Measurements from ENCODE around the gene TMEM145. TPM values are rescaled to one million over a fixed set of nuclear protein-coding genes. Genes with fewer than 3 reads are reported as not detected.

TMEM145 gene
- total RNA-seq, 1 experiment from 2014 or later = 1.2 TPM

DNA sequence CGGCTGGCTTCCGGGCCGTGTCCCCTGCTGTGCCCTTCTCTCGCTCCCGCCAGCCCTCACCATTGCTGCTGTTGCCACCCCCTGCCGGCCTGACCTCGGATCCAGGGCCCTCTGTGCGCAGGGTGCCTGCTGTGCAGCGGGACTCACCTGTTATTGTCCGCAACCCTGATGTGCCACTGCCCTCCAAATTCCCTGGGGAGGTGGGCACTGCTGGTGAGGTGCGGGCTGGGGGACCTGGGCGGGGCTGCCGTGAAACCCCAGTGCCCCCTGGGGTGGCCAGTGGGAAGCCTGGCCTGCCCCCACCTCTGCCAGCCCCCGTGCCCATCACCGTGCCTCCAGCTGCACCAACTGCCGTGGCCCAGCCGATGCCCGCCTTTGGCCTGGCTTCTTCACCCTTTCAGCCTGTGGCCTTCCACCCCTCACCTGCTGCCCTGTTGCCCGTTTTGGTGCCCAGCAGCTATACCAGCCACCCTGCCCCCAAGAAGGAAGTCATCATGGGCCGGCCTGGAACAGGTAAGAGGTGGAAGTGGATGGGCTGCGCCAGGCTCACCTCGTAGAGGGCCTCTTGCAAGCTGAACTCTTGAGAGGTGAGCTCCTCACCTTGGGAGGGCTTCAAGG lies 38.9 kb upstream of the TMEM145 start:
- POLR2A ChIA-PET (ENCODE audit: unreplicated experiment) = no interaction called here
- Histone ChIP-seq H3K4me3 (no peak overlapping the region), H3K4me2 (no peak overlapping the region), H3K9me3 (ENCODE audit: insufficient read depth, low read depth) (no peaks in the 10 kb centered on the region), H4K20me1 (ENCODE audit: insufficient read depth) (no peaks in the 10 kb centered on the region; the same call in 1 of the 2 replicates), H3K79me2 (ENCODE audit: low read depth) (peaks cover 19% of the 10 kb centered on the region), H3K9me2 (ENCODE audit: insufficient read depth) (no peaks in the 10 kb centered on the region), H2AFZ (no peak overlapping the region), H3K4me1 (replicated peaks; ENCODE audit: insufficient read depth) (peaks cover 15% of the 10 kb centered on the region), H3K27ac (no peak overlapping the region), H3F3A (ENCODE audit: insufficient read depth, low read depth) (peaks cover 14% of the 10 kb centered on the region; the same call in 1 of the 2 replicates), H3K36me3 (ENCODE audit: low read depth) (no peaks in the 10 kb centered on the region; the same call in 1 of the 2 replicates), H3K27me3 (ENCODE audit: insufficient read depth, low read depth) (no peaks in the 10 kb centered on the region)
- CTCF ChIA-PET = interaction anchor here (0.6 kb wide), 1 partner anchor 7 kb away, joined by 5 read pairs; no protein-coding TSS in a partner anchor
- TF ChIP-seq CTCF (conservative IDR thresholded peaks at IDR 0.05) (no peak), EZH2 (IDR thresholded peaks at IDR 0.05; ENCODE audit: low read depth) (no peak)
- intact Hi-C loops (cut with micrococcal nuclease; ENCODE audit: unreplicated experiment) = no loop called here
- DNase-seq = no peak
- no TSS peak for BruUV-seq (replicated peaks)

GRCh38 chr19:42275103-42275502 lies 38.0 kb upstream of the TMEM145 start:
- CTCF ChIA-PET = no interaction called here
- H3F3A ChIP-seq (ENCODE audit: insufficient read depth, low read depth) = peaks cover 17% of the 10 kb centered on the region; the same call in 1 of the 2 replicates
- intact Hi-C loops (cut with micrococcal nuclease; ENCODE audit: unreplicated experiment) = no loop called here
- H3K4me1 ChIP-seq (replicated peaks; ENCODE audit: insufficient read depth) = peaks cover 14% of the 10 kb centered on the region
- no peaks in the 10 kb centered on the region for H3K9me2 ChIP-seq (ENCODE audit: insufficient read depth)
- H3K4me2 ChIP-seq = no peak overlapping the region
- no peak for TF ChIP-seq CTCF (conservative IDR thresholded peaks at IDR 0.05)
- TF ChIP-seq EZH2 (IDR thresholded peaks at IDR 0.05; ENCODE audit: low read depth) = no peak
- no peak overlapping the region for H2AFZ ChIP-seq
- DNase-seq = no peak
- no peak overlapping the region for H3K4me3 ChIP-seq
- H4K20me1 ChIP-seq (ENCODE audit: insufficient read depth) = no peaks in the 10 kb centered on the region; the same call in 1 of the 2 replicates
- BruUV-seq (replicated peaks) = no TSS peak
- POLR2A ChIA-PET (ENCODE audit: unreplicated experiment) = no interaction called here
- H3K27ac ChIP-seq = no peak overlapping the region
- no peaks in the 10 kb centered on the region; the same call in 1 of the 2 replicates for H3K36me3 ChIP-seq (ENCODE audit: low read depth)
- no peaks in the 10 kb centered on the region for H3K9me3 ChIP-seq (ENCODE audit: insufficient read depth, low read depth)
- H3K27me3 ChIP-seq (ENCODE audit: insufficient read depth, low read depth) = no peaks in the 10 kb centered on the region
- peaks cover 12% of the 10 kb centered on the region for H3K79me2 ChIP-seq (ENCODE audit: low read depth)

DNA sequence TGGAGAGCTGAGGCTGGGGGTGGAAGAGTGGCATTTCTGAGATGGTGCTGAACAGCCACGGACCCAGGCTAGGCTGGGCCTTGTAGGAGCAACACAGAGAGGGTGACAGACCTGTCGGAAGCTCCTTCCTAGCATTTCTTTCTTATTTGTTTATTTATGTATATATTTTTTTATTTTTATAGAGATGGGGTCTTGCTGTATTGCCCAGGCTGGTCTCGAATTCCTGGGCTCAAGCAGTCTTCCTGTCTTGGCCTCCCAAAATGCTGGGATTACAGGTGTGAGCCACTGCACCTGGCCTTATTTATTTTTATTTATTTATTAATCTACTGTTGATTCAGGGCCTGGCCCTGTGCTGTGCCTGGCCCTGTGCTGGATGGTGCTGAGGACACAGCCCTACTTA lies 37.6 kb upstream of the TMEM145 start:
- H3K4me1 ChIP-seq (replicated peaks; ENCODE audit: insufficient read depth) = peaks cover 10% of the 10 kb centered on the region

More for the DNA sequence above, 37.6 kb upstream of the TMEM145 start:
- no peak for TF ChIP-seq EZH2 (IDR thresholded peaks at IDR 0.05; ENCODE audit: low read depth)
- TF ChIP-seq CTCF (conservative IDR thresholded peaks at IDR 0.05) = no peak
- intact Hi-C loops (cut with micrococcal nuclease; ENCODE audit: unreplicated experiment) = no loop called here
- H3K9me3 ChIP-seq (ENCODE audit: insufficient read depth, low read depth) = no peaks in the 10 kb centered on the region
- no peaks in the 10 kb centered on the region; the same call in 1 of the 2 replicates for H4K20me1 ChIP-seq (ENCODE audit: insufficient read depth)
- BruUV-seq (replicated peaks) = no TSS peak
- H3K9me2 ChIP-seq (ENCODE audit: insufficient read depth) = no peaks in the 10 kb centered on the region
- no peaks in the 10 kb centered on the region; the same call in 1 of the 2 replicates for H3K36me3 ChIP-seq (ENCODE audit: low read depth)
- CTCF ChIA-PET = no interaction called here
- no peak overlapping the region for H3K4me3 ChIP-seq
- H3K4me2 ChIP-seq = no peak overlapping the region
- peaks cover 17% of the 10 kb centered on the region; the same call in 1 of the 2 replicates for H3F3A ChIP-seq (ENCODE audit: insufficient read depth, low read depth)
- POLR2A ChIA-PET (ENCODE audit: unreplicated experiment) = no interaction called here
- no peak for DNase-seq
- no peak overlapping the region for H3K27ac ChIP-seq
- H3K79me2 ChIP-seq (ENCODE audit: low read depth) = peaks cover 8% of the 10 kb centered on the region
- no peak overlapping the region for H2AFZ ChIP-seq
- H3K27me3 ChIP-seq (ENCODE audit: insufficient read depth, low read depth) = no peaks in the 10 kb centered on the region

Measured in PC-9 (cell line).